Midbrain (tissue), 1 donor: ENCODE data around the gene CDCA3.

Experiments used
- DNase-seq: peaks from one replicate; lab custom pipeline; 2025; lab: John Stamatoyannopoulos, UW

Gene CDCA3

DNA sequence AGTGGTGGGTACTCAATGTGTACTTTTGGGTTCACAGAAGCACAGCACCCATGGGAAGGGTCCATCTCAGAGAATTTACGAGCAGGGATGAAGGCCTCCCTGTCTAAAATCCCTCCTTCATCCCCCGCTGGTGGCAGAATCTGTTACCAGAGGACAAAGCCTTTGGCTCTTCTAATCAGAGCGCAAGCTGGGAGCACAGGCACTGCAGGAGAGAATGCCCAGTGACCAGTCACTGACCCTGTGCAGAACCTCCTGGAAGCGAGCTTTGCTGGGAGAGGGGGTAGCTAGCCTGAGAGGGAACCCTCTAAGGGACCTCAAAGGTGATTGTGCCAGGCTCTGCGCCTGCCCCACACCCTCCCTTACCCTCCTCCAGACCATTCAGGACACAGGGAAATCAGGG lies 30.9 kb downstream of the CDCA3 start:
- DNase-seq, result no peak

DNA sequence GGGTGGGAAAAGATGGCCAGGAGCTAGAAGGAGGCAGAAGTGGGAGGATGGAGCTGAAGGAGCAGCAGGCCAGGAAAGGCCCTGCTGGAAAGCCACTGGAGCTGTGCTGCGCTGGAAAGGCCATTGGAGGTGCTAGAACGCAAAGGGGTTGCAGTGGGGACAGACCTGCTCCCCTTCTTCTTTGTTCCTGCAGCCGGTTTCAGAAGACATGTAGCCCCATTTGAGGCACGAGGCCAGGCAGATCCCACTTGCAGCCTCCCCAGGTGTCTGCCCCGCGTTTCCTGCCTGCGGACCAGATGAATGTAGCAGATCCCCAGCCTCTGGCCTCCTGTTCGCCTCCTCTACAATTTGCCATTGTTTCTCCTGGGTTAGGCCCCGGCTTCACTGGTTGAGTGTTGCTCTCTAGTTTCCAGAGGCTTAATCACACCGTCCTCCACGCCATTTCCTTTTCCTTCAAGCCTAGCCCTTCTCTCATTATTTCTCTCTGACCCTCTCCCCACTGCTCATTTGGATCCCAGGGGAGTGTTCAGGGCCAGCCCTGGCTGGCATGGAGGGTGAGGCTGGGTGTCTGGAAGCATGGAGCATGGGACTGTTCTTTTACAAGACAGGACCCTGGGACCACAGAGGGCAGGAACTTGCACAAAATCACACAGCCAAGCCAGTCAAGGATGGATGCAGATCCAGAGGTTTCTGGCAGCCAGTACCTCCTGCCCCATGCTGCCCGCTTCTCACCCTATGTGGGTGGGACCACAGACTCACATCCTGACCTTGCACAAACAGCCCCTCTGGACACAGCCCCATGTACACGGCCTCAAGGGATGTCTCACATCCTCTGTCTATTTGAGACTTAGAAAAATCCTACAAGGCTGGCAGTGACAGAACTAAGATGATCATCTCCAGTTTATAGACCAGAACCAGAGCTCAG lies 31.7 kb downstream of the CDCA3 start:
- DNase-seq, result no peak

DNA sequence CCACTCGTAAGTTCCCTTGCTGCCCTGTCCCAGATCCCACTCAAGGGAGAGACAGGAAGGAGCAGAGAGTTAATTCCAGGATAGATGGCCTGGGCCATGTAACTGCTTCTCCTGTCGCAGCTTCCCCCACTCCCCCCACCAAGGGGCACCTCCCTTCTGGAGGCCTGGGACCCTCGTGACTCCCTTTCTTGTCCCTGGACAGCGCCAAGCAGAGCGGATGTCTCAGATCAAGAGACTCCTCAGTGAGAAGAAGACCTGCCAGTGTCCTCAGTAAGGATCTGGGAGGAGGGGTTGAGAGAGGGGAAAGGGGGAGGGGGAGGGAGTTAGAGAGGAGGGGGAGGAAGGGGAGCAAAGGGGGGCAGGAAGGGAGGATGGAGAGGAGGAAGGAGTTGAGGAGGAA lies 32.4 kb downstream of the CDCA3 start:
- no peak for DNase-seq

DNA sequence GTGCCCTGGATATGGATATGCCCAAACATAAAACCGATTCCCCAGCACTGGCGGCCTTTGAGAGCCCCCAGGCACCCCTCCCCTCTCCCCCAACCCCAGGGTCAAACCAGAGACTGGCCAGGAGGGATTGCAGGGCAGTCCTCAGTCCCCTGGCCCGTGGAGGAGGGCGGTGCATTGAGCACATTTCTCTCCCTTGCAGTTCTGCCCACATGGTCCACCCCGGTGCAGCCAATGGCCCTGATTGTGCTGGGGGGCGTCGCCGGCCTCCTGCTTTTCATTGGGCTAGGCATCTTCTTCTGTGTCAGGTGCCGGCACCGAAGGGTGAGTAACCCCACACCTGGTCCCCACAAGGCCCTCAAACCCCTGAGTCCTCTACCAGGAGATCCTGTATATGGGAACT lies 32.9 kb downstream of the CDCA3 start:
- no peak for DNase-seq

DNA sequence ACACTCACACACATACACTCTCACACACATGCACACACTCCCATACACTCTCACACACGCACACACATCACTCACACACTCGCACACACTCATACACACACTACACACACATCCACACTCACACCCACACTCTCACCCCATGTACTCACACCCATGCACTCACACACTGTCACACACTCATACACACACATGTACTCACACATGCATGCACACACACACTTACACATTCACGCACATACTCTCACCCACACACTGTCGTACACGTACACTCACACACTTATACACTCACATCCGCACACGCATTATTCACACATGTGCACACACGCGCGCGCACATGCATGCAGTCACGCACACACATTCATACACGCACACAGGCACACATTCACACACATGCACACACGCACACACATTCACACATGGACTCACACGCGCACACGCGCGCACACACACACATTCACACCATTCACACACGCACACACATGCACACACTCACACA lies 33.4 kb downstream of the CDCA3 start:
- no peak for DNase-seq

DNA sequence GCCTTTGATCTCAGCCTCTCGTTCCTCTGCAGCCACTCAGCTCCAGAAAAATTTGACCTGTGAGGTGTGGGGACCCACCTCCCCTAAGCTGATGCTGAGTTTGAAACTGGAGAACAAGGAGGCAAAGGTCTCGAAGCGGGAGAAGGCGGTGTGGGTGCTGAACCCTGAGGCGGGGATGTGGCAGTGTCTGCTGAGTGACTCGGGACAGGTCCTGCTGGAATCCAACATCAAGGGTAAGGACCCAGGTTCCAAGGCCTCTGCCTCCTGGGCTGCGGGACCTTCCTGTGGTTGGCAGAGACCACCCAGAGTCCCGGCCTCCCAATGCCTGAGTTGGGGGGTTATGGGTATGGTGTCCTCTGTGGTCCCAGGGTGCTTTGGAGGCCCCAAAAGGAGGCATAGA lies 34.0 kb downstream of the CDCA3 start:
- no peak for DNase-seq

DNA sequence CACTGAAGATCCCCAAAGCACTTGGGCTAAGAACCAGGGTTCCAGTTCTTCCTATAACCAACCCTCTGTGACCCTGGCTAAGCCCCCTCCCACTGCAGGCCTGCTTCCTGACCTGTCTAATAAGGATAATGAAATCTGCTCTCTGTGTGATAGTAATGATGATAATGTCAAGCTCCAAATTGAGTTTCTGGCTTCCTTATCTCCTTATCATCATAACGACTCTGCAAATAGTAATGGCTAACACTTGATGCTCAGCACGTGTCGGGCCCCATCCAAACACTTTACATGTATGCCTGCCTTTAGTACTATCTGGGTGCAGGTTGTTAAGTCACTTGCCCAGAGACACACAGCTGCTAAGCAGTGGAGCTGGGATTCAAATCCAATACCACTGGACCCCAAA lies 34.5 kb downstream of the CDCA3 start:
- DNase-seq, result no peak

DNA sequence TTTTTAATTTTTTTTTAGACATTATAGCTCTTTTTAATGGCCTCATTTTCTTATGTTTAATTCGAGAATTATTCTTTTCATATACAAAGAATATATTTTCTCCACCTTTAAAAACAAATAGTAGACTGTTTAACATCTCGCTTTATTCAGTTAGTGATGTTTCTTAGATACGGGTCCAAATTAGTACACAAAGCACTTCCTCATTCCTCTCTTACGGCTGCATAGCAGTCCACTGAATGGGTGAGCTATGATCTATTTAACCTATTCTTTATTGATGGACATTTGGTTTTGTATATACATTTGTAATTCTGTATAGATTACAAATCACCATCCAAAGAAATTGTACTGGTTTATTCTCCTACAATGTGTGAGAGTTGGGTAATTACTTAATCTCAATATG lies 37.7 kb downstream of the CDCA3 start:
- no peak for DNase-seq

DNA sequence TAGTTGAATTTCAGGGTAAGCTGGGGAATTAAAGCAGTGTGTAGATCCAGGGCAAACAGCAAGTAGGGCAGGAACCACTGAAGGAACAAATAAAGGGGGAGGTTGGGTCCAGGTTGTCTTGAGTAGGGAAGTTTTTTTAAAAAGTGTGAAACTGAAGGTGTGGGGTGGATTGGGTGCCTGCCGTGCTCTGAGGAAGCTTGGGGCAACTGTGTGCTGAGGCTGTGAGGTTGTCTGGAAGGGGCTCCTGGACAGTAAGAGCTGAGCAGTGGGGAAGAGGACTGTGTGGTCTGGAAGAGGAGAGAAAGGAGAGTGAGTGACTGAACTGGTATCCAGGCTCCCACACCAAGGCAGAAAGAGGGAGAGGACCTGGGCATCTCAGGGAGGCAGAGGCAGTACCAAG lies 40.3 kb downstream of the CDCA3 start:
- DNase-seq, result no peak

DNA sequence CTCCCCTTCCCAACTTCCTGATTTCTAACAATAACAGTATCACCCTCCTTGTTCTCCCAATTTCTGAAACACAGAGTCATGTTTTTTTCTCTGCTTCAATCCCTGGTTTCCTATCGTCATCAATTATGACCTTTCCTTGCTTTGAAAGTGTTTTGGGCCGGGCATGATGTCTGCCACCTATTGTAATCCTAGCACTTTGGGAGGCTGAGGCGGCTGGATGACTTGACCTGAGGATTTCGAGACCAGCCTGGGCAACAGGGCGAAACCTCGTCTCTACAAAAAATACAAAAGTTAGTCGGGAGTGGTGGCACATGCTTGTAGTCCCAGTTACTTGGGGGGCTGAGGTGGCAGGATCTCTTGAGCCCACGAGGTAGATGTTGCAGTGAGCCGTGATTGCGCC lies 42.0 kb downstream of the CDCA3 start:
- DNase-seq, result no peak

DNA sequence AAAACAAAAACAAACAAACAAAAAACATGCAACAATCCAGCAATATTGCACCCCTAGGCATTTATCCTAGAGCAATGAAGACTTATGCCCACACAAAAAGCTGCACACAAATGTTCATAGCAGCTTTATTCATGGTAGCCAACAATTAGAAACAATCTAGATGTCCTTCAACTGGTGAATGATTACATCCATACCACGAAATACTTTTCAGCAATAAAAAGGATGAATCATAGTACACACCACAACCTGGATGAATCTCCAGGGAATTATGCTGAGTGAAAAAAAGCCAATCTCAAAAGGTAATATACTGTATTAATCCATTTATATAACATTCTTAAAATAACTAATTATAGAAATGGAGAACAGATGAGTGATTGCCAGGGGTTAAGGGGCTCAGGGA lies 43.9 kb downstream of the CDCA3 start:
- DNase-seq, result no peak

DNA sequence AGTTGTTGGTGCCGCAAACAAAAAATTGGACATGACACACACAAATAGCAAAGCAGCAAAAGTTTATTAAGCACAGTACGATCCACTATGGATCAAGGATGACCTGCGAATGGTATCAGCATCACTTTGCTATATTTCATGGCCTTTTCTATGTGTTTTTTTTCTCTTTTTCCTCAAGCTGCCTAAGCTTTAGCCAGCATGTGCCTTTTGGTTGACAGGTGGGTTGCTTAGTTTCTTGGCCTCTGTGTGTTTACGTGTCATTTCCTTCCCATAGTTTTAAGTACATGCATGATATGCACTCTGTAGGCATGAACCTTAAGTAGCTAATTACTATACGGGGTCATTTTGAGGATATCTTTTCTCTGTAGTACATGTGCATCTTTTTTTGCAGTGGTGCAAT lies 51.9 kb downstream of the CDCA3 start:
- DNase-seq, result no peak
